Keratinocyte (primary cell): ENCODE measurements around the gene PITPNC1. TPM values are rescaled to one million over a fixed set of nuclear protein-coding genes. Genes with fewer than 3 reads are reported as not detected.

Experiments
- DNase-seq: peaks from one replicate; pipeline ENCODE4 v3.0.0-alpha.2; 2011; ENCODE audit warnings: low read depth, missing footprints, low spot score
- FAIRE-seq: peaks from 2 replicates; lab custom pipeline; 2011; peaks lifted over from hg19 to GRCh38; lab: Jason Lieb, UNC
- H2AFZ ChIP-seq: 2 replicates; pipeline ENCODE4 v1.6.0; 2012; ENCODE audit warnings: low read length, control low read depth, inconsistent platforms; ENCODE audit not compliant: control insufficient read depth
- H3K27ac ChIP-seq: 2 replicates; pipeline ENCODE4 v1.5.1; 2011; ENCODE audit warnings: low read length; ENCODE audit not compliant: control insufficient read depth, insufficient read depth
- H3K27me3 ChIP-seq: 3 replicates; pipeline ENCODE4 v1.6.0; 2011; ENCODE audit warnings: low read length; ENCODE audit not compliant: control insufficient read depth, insufficient read depth; ENCODE audit errors: extremely low read depth
- H3K36me3 ChIP-seq, 2 experiments: 2 replicates in 1 of 2; 3 replicates in 1 of 2; pipeline ENCODE4 v1.5.1; 2011; ENCODE audit warnings: low read length in 2 of 2, mild to moderate bottlenecking in 1 of 2; ENCODE audit not compliant: control insufficient read depth in 2 of 2, insufficient read depth in 2 of 2; ENCODE audit errors: extremely low read depth in 1 of 2
- H3K4me1 ChIP-seq: 3 replicates; pipeline ENCODE4 v1.5.1; 2011; ENCODE audit warnings: low read length; ENCODE audit not compliant: control insufficient read depth, insufficient read depth; ENCODE audit errors: extremely low read depth
- H3K4me2 ChIP-seq: 3 replicates; pipeline ENCODE4 v1.6.0; 2011; ENCODE audit warnings: low read depth, low read length; ENCODE audit not compliant: control insufficient read depth, insufficient read depth; ENCODE audit errors: extremely low read depth
- H3K4me3 ChIP-seq, 3 experiments: fragments of 200-600 bp in 1 of 3; sonication (generic) in 1 of 3; 2 replicates in 2 of 3; 3 replicates in 1 of 3; pipeline ENCODE4 v1.5.1; 2011 to 2016; ENCODE audit warnings: low read length in 3 of 3, mild to moderate bottlenecking in 3 of 3, control low read depth in 2 of 3, inconsistent platforms in 1 of 3, low read depth in 1 of 3, mixed read lengths in 1 of 3, mixed run types in 1 of 3, moderate library complexity in 1 of 3; ENCODE audit not compliant: control insufficient read depth in 2 of 3, insufficient read depth in 2 of 3; ENCODE audit errors: extremely low read depth in 1 of 3
- H3K79me2 ChIP-seq: 2 replicates; pipeline ENCODE4 v1.6.0; 2012; ENCODE audit warnings: low read length; ENCODE audit not compliant: control insufficient read depth, insufficient read depth
- H3K9ac ChIP-seq: 3 replicates; pipeline ENCODE4 v1.6.0; 2011; ENCODE audit warnings: low read length; ENCODE audit not compliant: control insufficient read depth, insufficient read depth; ENCODE audit errors: extremely low read depth
- H3K9me1 ChIP-seq: 3 replicates; pipeline ENCODE4 v1.6.0; 2011; ENCODE audit warnings: low read length; ENCODE audit not compliant: control insufficient read depth, insufficient read depth; ENCODE audit errors: extremely low read depth
- H3K9me3 ChIP-seq: 2 replicates; pipeline ENCODE4 v1.5.1; 2012; ENCODE audit warnings: low read depth, low read length; ENCODE audit not compliant: control insufficient read depth
- H4K20me1 ChIP-seq: 3 replicates; pipeline ENCODE4 v1.6.0; 2011; ENCODE audit warnings: low read length; ENCODE audit not compliant: control insufficient read depth, insufficient read depth; ENCODE audit errors: extremely low read depth
- CTCF ChIP-seq, 3 experiments: IDR thresholded peaks in 1 of 3; conservative IDR thresholded peaks in 1 of 3; optimal IDR thresholded peaks in 1 of 3; 2 replicates in 2 of 3; 3 replicates in 1 of 3; pipeline versions ENCODE3 to v1.5.1; 2011; ENCODE audit warnings: low read length in 3 of 3, mild to moderate bottlenecking in 3 of 3, moderate library complexity in 2 of 3, control low read depth in 1 of 3, inconsistent platforms in 1 of 3; ENCODE audit not compliant: insufficient read depth in 2 of 3; ENCODE audit errors: extremely low read depth in 1 of 3
- EZH2 ChIP-seq: IDR thresholded peaks from one replicate; pipeline ENCODE4 v1.6.1; 2012; ENCODE audit warnings: inconsistent platforms, mild to moderate bottlenecking, low read length, moderate library complexity
- dilution Hi-C: fragments of 300-500 bp; cut with MboI; formaldehyde crosslinking; loops from one replicate; pipeline ENCODE4 v1.7.0; 2020; ENCODE audit warnings: low sequenced_read_pairs; ENCODE audit not compliant: extremely low pct_ligation_motif_present
- polyA plus RNA-seq, 5 experiments: library from polyadenylated mRNA; depleted of rRNA in 3 of 5; stranded (reverse) in 3 of 5; stranded (forward) in 1 of 5; unstranded in 1 of 5; fragments of >200 nt; gene quantifications; 1 replicate in 1 of 5; 2 replicates in 3 of 5; 3 replicates in 1 of 5; pipeline versions ENCODE4 v1.2.1 to v1.2.3, GENCODE V29; 2011 to 2012; ENCODE audit warnings: missing spikeins in 2 of 5, low read depth in 1 of 5, low replicate concordance in 1 of 5

The PITPNC1 gene
- polyA plus RNA-seq, 1 donor (not counting 4 experiments of a cell fraction or from before 2014, with no cell fraction given) = 24.8 TPM

- Histone ChIP-seq H3K9ac (no peak overlapping the region), H3K9me3 (no peaks in the 10 kb centered on the region), H2AFZ (no peak overlapping the region), H3K4me3 (no peak overlapping the region), H3K4me1 (no peaks in the 10 kb centered on the region), H4K20me1 (no peaks in the 10 kb centered on the region), H3K4me2 (no peak overlapping the region), H3K9me1 (no peaks in the 10 kb centered on the region), H3K27ac (no peak overlapping the region), H3K27me3 (no peaks in the 10 kb centered on the region), H3K36me3 (peaks cover 0 to 1% of the 10 kb centered on the region in 2 experiments), H3K79me2 (no peaks in the 10 kb centered on the region)
- DNase-seq = no peak
- TF ChIP-seq EZH2 (no peak), CTCF (optimal IDR thresholded peaks at IDR 0.05 in 1 of 3, IDR thresholded peaks at IDR 0.05 in 1 of 3, conservative IDR thresholded peaks at IDR 0.05 in 1 of 3; ENCODE audit: extremely low read depth in 1 of 3, insufficient read depth in 2 of 3, low read length in 3 of 3) (no peak)
- FAIRE-seq = no peak
- dilution Hi-C loops = no loop called here
These were observed 142.7 kb downstream of the PITPNC1 start for GRCh38 chr17:67519801-67520251.

- DNase-seq (no peak), FAIRE-seq (no peak)
- Histone ChIP-seq H3K9me3 (no peaks in the 10 kb centered on the region), H3K4me1 (no peaks in the 10 kb centered on the region), H3K27ac (no peak overlapping the region), H3K36me3 (peaks cover 0 to 1% of the 10 kb centered on the region in 2 experiments), H3K27me3 (no peaks in the 10 kb centered on the region), H3K79me2 (no peaks in the 10 kb centered on the region), H2AFZ (no peak overlapping the region), H3K9me1 (no peaks in the 10 kb centered on the region), H3K9ac (no peak overlapping the region), H3K4me3 (no peak overlapping the region), H4K20me1 (no peaks in the 10 kb centered on the region), H3K4me2 (no peak overlapping the region)
- TF ChIP-seq EZH2 (no peak), CTCF (optimal IDR thresholded peaks at IDR 0.05 in 1 of 3, IDR thresholded peaks at IDR 0.05 in 1 of 3, conservative IDR thresholded peaks at IDR 0.05 in 1 of 3; ENCODE audit: extremely low read depth in 1 of 3, insufficient read depth in 2 of 3, low read length in 3 of 3) (no peak)
- dilution Hi-C loops = no loop called here
These were observed 143.3 kb downstream of the PITPNC1 start for GRCh38 chr17:67520252-67520906.
